Measurements from ENCODE around the gene ARHGEF37.

ARHGEF37 gene

GRCh38 chr5:149600932-149601331 is 19.6 kb downstream of the ARHGEF37 start:
- DNase-seq (ENCODE audit: low read depth in 2 of 2), result no peak

GRCh38 chr5:149603210-149603609 is 21.9 kb downstream of the ARHGEF37 start:
- no peak for DNase-seq (ENCODE audit: low read depth in 2 of 2)

- no peak for DNase-seq (ENCODE audit: low read depth in 2 of 2)
Observed at GRCh38 chr5:149603920-149604319, 22.6 kb downstream of the ARHGEF37 start.

- DNase-seq (ENCODE audit: low read depth in 2 of 2), result no peak
Observed at GRCh38 chr5:149604321-149604720, 23.0 kb downstream of the ARHGEF37 start.

GRCh38 chr5:149605354-149605997 is 24.2 kb downstream of the ARHGEF37 start:
- DNase-seq (ENCODE audit: low read depth in 2 of 2), result no peak

- no peak for DNase-seq (ENCODE audit: low read depth in 2 of 2)
Observed at GRCh38 chr5:149605998-149606724, 24.9 kb downstream of the ARHGEF37 start.

GRCh38 chr5:149608936-149609545 is 27.7 kb downstream of the ARHGEF37 start:
- DNase-seq (ENCODE audit: low read depth in 2 of 2), result no peak

- DNase-seq (ENCODE audit: low read depth in 2 of 2), result no peak
Observed at GRCh38 chr5:149609640-149610219, 28.4 kb downstream of the ARHGEF37 start.

- no peak for DNase-seq (ENCODE audit: low read depth in 2 of 2)
Observed at GRCh38 chr5:149610589-149611255, 29.4 kb downstream of the ARHGEF37 start.

- DNase-seq (ENCODE audit: low read depth in 2 of 2), result no peak
Observed at GRCh38 chr5:149611326-149611725, 30.0 kb downstream of the ARHGEF37 start.

GRCh38 chr5:149614034-149614907 is 33.0 kb downstream of the ARHGEF37 start:
- no peak for DNase-seq (ENCODE audit: low read depth in 2 of 2)

- DNase-seq (ENCODE audit: low read depth in 2 of 2), result no peak
Observed at GRCh38 chr5:149615976-149616375, 34.7 kb downstream of the ARHGEF37 start.

- DNase-seq (ENCODE audit: low read depth in 2 of 2), result no peak
Observed at GRCh38 chr5:149616727-149617285, 35.5 kb downstream of the ARHGEF37 start.

GRCh38 chr5:149617760-149618306 is 36.5 kb downstream of the ARHGEF37 start:
- no peak for DNase-seq (ENCODE audit: low read depth in 2 of 2)

- DNase-seq (ENCODE audit: low read depth in 2 of 2), result no peak
Observed at GRCh38 chr5:149618581-149619248, 37.4 kb downstream of the ARHGEF37 start.

GRCh38 chr5:149621415-149622098 is 40.3 kb downstream of the ARHGEF37 start:
- no peak for DNase-seq (ENCODE audit: low read depth in 2 of 2)

- DNase-seq (ENCODE audit: low read depth in 2 of 2), result no peak
Observed at GRCh38 chr5:149622466-149622865, 41.2 kb downstream of the ARHGEF37 start.

- no peak for DNase-seq (ENCODE audit: low read depth in 2 of 2)
Observed at GRCh38 chr5:149623473-149623872, 42.2 kb downstream of the ARHGEF37 start.

- no peak for DNase-seq (ENCODE audit: low read depth in 2 of 2)
Observed at GRCh38 chr5:149627070-149627469, 45.8 kb downstream of the ARHGEF37 start.

Measured in stimulated activated CD8-positive, alpha-beta memory T cell treated with anti-CD3 and anti-CD28 coated beads, Interleukin-2, amount 100 ng/mL, for 1 hour (primary cell).